Heart left ventricle (tissue), 16 donors: ENCODE measurements around the gene UNC5C. TPM values are rescaled to one million over a fixed set of nuclear protein-coding genes. Genes with fewer than 3 reads are reported as not detected.

Experiments used
- ATAC-seq, 4 donors: fragments of 200-7000 bp; cut with Tn5 transposase; one replicate each; pipeline ENCODE4 v1.9.1; 2020 to 2022; ENCODE audit warnings: moderate library complexity in 4 of 4, mild to moderate bottlenecking in 3 of 4, moderate number of reproducible peaks in 1 of 4
- DNase-seq, 5 donors: peaks; one replicate each; pipeline ENCODE4 v3.0.0-alpha.2; 2020
- H3K27ac ChIP-seq, 12 donors: fragments of 200-600 bp; sonication (generic) in 4 of 12; one replicate each; pipeline versions ENCODE4 v1.5.0 to v1.8.0; 2016 to 2022; ENCODE audit warnings: mild to moderate bottlenecking in 2 of 12
- H3K27me3 ChIP-seq, 9 donors: fragments of 200-600 bp; sonication (generic) in 2 of 9; one replicate each; pipeline versions ENCODE4 v1.5.1 to v1.8.0; 2016 to 2022; ENCODE audit warnings: mild to moderate bottlenecking in 3 of 9
- H3K36me3 ChIP-seq, 9 donors: fragments of 200-600 bp; sonication (generic) in 2 of 9; one replicate each; pipeline versions ENCODE4 v1.5.0 to v1.8.0; 2018 to 2022; ENCODE audit warnings: mild to moderate bottlenecking in 2 of 9
- H3K4me1 ChIP-seq, 12 donors: fragments of 200-600 bp; sonication (generic) in 4 of 12; one replicate each; pipeline versions ENCODE4 v1.5.0 to v1.8.0; 2016 to 2022; ENCODE audit warnings: mild to moderate bottlenecking in 3 of 12
- H3K4me3 ChIP-seq, 12 donors: fragments of 200-600 bp; sonication (generic) in 4 of 12; one replicate each; pipeline versions ENCODE4 v1.5.0 to v1.8.0; 2017 to 2022; ENCODE audit warnings: mild to moderate bottlenecking in 9 of 12, moderate library complexity in 4 of 12
- H3K9me3 ChIP-seq, 12 donors: fragments of 200-600 bp; sonication (generic) in 4 of 12; one replicate each; pipeline versions ENCODE4 v1.5.0 to v1.8.0; 2016 to 2022; ENCODE audit warnings: mild to moderate bottlenecking in 1 of 12
- POLR2A ChIP-seq, 2 donors: fragments of 450-650 bp; IDR thresholded peaks; one replicate each; pipeline ENCODE4 v1.6.1; 2017; ENCODE audit warnings: antibody characterized with exemption in 2 of 2, mild to moderate bottlenecking in 2 of 2, moderate library complexity in 2 of 2
- WGBS, 4 donors: extraction: QIAGEN DNeasy Blood & Tissue Kit in 2 of 4; methylation state at CpG; one replicate each; pipeline versions ENCODE4 v1.1.5 to v1.1.7; 2013 to 2018; 5-methylcytosine and 5-hydroxymethylcytosine counted together
- intact Hi-C, 10 donors: fragments of 100-400 bp; cut with DNase I; formaldehyde crosslinking; loops; one replicate each; pipeline versions ENCODE4 v1.11.1 to v1.14.2; 2022
- polyA plus RNA-seq, 2 donors: library from polyadenylated mRNA; stranded (reverse); fragments of 200-250 nt; gene quantifications; one replicate each; pipeline ENCODE4 v1.2.3, GENCODE V29; 2013
- total RNA-seq, 9 donors: library from RNA; depleted of rRNA in 2 of 9; stranded (reverse); fragments of >200 nt in 2 of 9; fragmentation: NEBNext Ultra II Directional in 3 of 9; extraction: Animal tissue kit (Norgen Biotek cat#: 25700) in 3 of 9; gene quantifications; one replicate each; pipeline versions ENCODE4 v1.1.0 to v1.2.4, GENCODE V29; 2016 to 2023
- TF ChIP-seq, protein P1 (sequence below), 12 donors: fragments of 200-600 bp; sonication (generic) in 4 of 12; IDR thresholded peaks; one replicate each; pipeline versions ENCODE4 v1.5.0 to v1.8.0; 2018 to 2022; ENCODE audit warnings: antibody characterized with exemption in 12 of 12, mild to moderate bottlenecking in 5 of 12
- donor health status: ischemic (EF 13 %, LVEDD 7.1; RV severe dilation, severe dysfunction).
- donor health status: healthy with polysubstance abuse.
- donor health status: DM: no; HTN: yes; CAD: no.
- donor health status: DM: no; HTN: no; CAD: no.
- donor health status: ischemic (EF 25% LVEDD 6.9; RV normal size, moderate dysfunction).
- donor health status: ischemic (EF 25% LVEDD 5.7; RV mildly dilated, moderate dysfunction).
- donor health status: healthy.
- donor health status: DM: yes; HTN: yes; CAD: no.
- donor health status: ischemic (EF 35%, LVEDD 5.7; RV mildly dilated, moderate dysfunction).
- donor health status: nonischemic (EF 11% LVEDD 7.7; RV severe dilation, severe dysfunction).
- donor health status: DM: yes; HTN: yes; CAD: no.
- donor health status: PGD.
- donor health status: ischemic (EF 29% LVEDD 5.4; RV normal size, mild dysfunction).
- donor health status: nonischemic (EF 23%, LVEDD 6.1; RV moderate dilation, normal function).

UNC5C gene
- total and polyA plus RNA-seq, 11 donors, result 0.23 to 2.8 (median 1.7) TPM

DNA sequence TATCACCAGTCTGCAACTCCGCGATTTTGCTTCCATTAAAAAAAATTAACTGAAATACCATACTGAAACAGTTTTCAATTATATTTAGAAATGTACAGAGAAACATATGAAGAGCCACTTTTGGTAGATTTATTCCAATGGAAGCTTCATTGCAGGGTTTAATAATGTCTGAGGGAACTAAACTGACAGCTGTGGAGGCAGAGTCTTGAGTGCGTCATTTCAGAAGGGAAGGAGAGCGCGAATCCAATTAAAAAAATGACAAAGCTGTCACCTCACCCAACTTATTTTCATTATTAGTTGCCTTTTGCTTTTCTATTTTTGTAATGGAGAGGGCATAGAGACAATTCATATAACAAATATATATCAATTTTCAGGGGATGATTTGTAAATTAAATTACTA, 104.0 kb downstream of the UNC5C start:
- WGBS, 4 donors, result 96 to 98% (median 97%) methylated on average over 5 of the region's 5 CpGs
- Histone ChIP-seq H3K4me1 (peaks cover 0 to 3% (median 0%) of the 10 kb centered on the region in 12 donors), H3K27me3 (no peaks in the 10 kb centered on the region), H3K4me3 (no peak overlapping the region), H3K9me3 (no peaks in the 10 kb centered on the region), H3K36me3 (no peaks in the 10 kb centered on the region), H3K27ac (no peak overlapping the region)
- DNase-seq (no peak), ATAC-seq (no peak)
- TF ChIP-seq, protein P1, sequence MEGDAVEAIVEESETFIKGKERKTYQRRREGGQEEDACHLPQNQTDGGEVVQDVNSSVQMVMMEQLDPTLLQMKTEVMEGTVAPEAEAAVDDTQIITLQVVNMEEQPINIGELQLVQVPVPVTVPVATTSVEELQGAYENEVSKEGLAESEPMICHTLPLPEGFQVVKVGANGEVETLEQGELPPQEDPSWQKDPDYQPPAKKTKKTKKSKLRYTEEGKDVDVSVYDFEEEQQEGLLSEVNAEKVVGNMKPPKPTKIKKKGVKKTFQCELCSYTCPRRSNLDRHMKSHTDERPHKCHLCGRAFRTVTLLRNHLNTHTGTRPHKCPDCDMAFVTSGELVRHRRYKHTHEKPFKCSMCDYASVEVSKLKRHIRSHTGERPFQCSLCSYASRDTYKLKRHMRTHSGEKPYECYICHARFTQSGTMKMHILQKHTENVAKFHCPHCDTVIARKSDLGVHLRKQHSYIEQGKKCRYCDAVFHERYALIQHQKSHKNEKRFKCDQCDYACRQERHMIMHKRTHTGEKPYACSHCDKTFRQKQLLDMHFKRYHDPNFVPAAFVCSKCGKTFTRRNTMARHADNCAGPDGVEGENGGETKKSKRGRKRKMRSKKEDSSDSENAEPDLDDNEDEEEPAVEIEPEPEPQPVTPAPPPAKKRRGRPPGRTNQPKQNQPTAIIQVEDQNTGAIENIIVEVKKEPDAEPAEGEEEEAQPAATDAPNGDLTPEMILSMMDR (IDR thresholded peaks at IDR 0.05), result no peak
- TF ChIP-seq POLR2A (IDR thresholded peaks at IDR 0.05), result no peak
- intact Hi-C loops, result no loop called here

DNA sequence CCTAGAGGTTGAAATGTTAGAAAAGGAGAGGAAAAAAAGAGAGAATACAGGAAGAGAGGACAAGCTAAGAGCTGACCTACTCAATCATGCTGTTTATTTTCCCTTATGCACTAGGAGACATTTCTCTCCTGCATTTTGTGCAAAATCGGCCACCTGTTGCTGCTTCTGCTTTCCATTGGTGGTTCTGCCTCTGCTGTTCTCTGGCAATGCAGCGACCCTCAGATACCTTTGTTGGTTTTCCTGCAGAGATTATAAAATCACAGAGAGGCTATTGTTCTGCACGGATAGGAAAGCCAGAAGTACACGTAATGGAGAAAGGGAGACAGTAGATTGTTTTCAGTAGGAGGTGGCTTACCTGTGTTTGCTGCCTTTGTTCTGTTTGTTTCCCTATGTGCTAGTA, 108.9 kb downstream of the UNC5C start:
- Histone ChIP-seq H3K27ac (no peak overlapping the region), H3K36me3 (no peaks in the 10 kb centered on the region), H3K4me3 (no peak overlapping the region), H3K27me3 (no peaks in the 10 kb centered on the region), H3K4me1 (peaks cover 0 to 9% (median 0%) of the 10 kb centered on the region in 12 donors), H3K9me3 (no peaks in the 10 kb centered on the region)
- ATAC-seq (no peak), DNase-seq (no peak)
- 40 to 55% (median 48%) methylated on average over 4 of the region's 4 CpGs for WGBS, 4 donors
- TF ChIP-seq, protein P1 (IDR thresholded peaks at IDR 0.05), result no peak
- intact Hi-C loops, result no loop called here

DNA sequence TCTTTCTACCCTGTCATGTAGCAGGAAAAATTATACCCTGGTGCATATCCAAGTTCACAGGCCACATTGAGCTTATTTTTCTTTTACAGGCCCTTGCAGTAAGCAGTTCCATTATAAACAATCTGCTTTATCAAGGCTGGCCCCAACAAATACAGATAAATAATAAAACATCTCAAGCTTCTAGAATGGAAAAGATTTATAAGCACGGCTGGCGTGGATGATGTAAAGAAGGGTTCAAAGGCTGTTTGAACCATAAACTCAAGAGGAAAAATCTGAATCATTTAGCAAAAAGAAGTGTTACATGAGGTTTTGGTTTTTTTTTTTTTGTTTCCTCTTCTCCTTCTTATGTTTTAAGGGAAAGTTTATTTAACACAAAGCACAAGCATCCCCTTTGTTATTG, 109.7 kb downstream of the UNC5C start:
- 61 to 69% (median 62%) methylated on average over 2 of the region's 2 CpGs for whole genome bisulfite sequencing, 4 donors
- Histone ChIP-seq H3K36me3 (no peaks in the 10 kb centered on the region), H3K9me3 (no peaks in the 10 kb centered on the region), H3K4me1 (peaks cover 0 to 9% (median 0%) of the 10 kb centered on the region in 12 donors), H3K27me3 (no peaks in the 10 kb centered on the region), H3K27ac (no peak overlapping the region), H3K4me3 (no peak overlapping the region)
- no peak for DNase-seq
- intact Hi-C loops, result no loop called here
- no peak for TF ChIP-seq POLR2A (IDR thresholded peaks at IDR 0.05)
- no peak for ATAC-seq

DNA sequence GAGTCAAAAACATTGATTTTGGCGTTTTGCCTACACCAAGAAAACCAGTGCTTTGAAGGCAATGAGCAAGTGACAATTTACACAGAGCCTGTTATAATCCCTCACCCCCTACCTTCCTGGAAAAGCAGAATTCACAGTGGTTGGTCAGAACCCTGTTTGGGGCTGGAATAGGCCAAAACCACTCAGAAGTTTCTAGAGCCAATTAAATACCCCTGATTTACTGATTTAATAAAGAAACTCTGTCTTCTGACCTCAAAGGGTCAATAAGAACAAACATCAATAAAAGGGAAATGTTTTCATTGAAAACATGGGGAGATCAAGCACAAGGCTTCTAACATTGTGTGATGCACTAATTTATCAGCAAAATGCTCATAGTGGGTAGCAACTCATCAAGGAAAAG, 116.3 kb downstream of the UNC5C start:
- no peaks in the 10 kb centered on the region for H3K27me3 ChIP-seq
- 52 to 72% (median 65%) methylated on average over 1 of the region's 1 CpG for WGBS, 4 donors
- DNase-seq, result no peak
- no peak overlapping the region for H3K27ac ChIP-seq
- peaks cover 0 to 14% (median 0%) of the 10 kb centered on the region in 12 donors for H3K4me1 ChIP-seq
- no peak for ATAC-seq
- TF ChIP-seq POLR2A (IDR thresholded peaks at IDR 0.05), result no peak
- TF ChIP-seq, protein P1 (IDR thresholded peaks at IDR 0.05), result no peak
- no peak overlapping the region for H3K4me3 ChIP-seq
- intact Hi-C loops, result no loop called here
- no peaks in the 10 kb centered on the region for H3K36me3 ChIP-seq
- H3K9me3 ChIP-seq, result no peaks in the 10 kb centered on the region

DNA sequence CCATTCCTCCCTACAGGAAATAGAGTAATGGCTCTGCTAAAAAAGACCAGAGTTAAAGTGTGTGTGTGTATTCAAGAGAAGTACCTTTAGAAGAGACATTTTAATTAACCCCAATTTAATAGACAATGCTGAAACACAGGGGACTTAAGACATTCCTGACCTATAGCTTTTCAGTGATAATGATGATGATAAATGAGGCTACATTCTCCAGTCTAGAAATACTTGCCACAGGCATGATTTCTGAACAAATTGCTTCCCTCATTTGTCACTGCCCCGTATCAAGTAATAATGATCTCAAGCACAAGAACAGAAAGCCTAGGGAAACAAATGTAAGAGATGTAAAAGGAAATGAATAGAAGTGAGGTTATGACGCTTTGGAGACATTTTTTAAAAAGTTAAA, 117.1 kb downstream of the UNC5C start:
- 69 to 84% (median 77%) methylated on average over 2 of the region's 2 CpGs for WGBS, 4 donors
- ATAC-seq, result no peak
- no peak for DNase-seq
- Histone ChIP-seq H3K9me3 (no peaks in the 10 kb centered on the region), H3K36me3 (no peaks in the 10 kb centered on the region), H3K27me3 (no peaks in the 10 kb centered on the region), H3K4me1 (peaks cover 0 to 14% (median 0%) of the 10 kb centered on the region in 12 donors), H3K4me3 (no peak overlapping the region), H3K27ac (no peak overlapping the region)
- TF ChIP-seq, protein P1 (IDR thresholded peaks at IDR 0.05), result no peak
- no peak for TF ChIP-seq POLR2A (IDR thresholded peaks at IDR 0.05)
- intact Hi-C loops, result no loop called here
